PC-9 (cell line): Measurements from ENCODE around the gene DNAI1. TPM values are rescaled to one million over a fixed set of nuclear protein-coding genes. Genes with fewer than 3 reads are reported as not detected.

Experiments used
- BruUV-seq: library from RNA; stranded (reverse); fragments of 400-500 nt; replicated peaks from 2 replicates; lab custom pipeline; 2021; lab: Mats Ljungman, UMichigan
- CTCF ChIA-PET: fragments of 300-600 bp; sonication (Branson Sonifier 250); formaldehyde crosslinking; loops from one replicate; lab custom pipeline; 2022; ENCODE audit warnings: antibody characterized with exemption; lab: Charles Lee
- POLR2A ChIA-PET: fragments of 300-600 bp; sonication (Branson Sonifier 250); formaldehyde crosslinking; loops from one replicate; lab custom pipeline; 2022; ENCODE audit warnings: antibody characterized with exemption; ENCODE audit not compliant: unreplicated experiment; lab: Charles Lee
- DNase-seq, 2 experiments: peaks; one replicate each; pipeline versions ENCODE4 v3.0.0 to v3.0.0-alpha.2; 2015 to 2022; ENCODE audit warnings: mixed read lengths in 1 of 2
- H2AFZ ChIP-seq: fragments of 200-600 bp; sonication (generic); 2 replicates; pipeline ENCODE4 v1.8.1; 2017; ENCODE audit warnings: antibody characterized with exemption
- H3F3A ChIP-seq: fragments of 200-600 bp; sonication (generic); 2 replicates; pipeline ENCODE4 v1.8.1; 2017; ENCODE audit warnings: antibody characterized with exemption, mild to moderate bottlenecking, low read depth; ENCODE audit not compliant: insufficient read depth
- H3K27ac ChIP-seq: fragments of 200-600 bp; sonication (generic); 2 replicates; pipeline ENCODE4 v1.6.1; 2016; ENCODE audit warnings: mixed run types
- H3K27me3 ChIP-seq: fragments of 200-600 bp; sonication (generic); 2 replicates; pipeline ENCODE4 v1.6.1; 2016; ENCODE audit warnings: low read depth, mixed run types; ENCODE audit not compliant: insufficient read depth
- H3K36me3 ChIP-seq: fragments of 200-600 bp; sonication (generic); 2 replicates; pipeline ENCODE4 v1.6.1; 2016; ENCODE audit warnings: low read depth, mixed run types
- H3K4me1 ChIP-seq: fragments of 200-600 bp; sonication (generic); replicated peaks from 2 replicates; pipeline ENCODE4 v1.6.1; 2016; ENCODE audit warnings: mixed run types; ENCODE audit not compliant: insufficient read depth
- H3K4me2 ChIP-seq: fragments of 200-600 bp; sonication (generic); 2 replicates; pipeline ENCODE4 v1.6.1; 2017; ENCODE audit warnings: mixed run types
- H3K4me3 ChIP-seq: fragments of 200-600 bp; sonication (generic); 2 replicates; pipeline ENCODE4 v1.6.1; 2016; ENCODE audit warnings: mixed run types
- H3K79me2 ChIP-seq: fragments of 200-600 bp; sonication (generic); 2 replicates; pipeline ENCODE4 v1.6.1; 2017; ENCODE audit warnings: low read depth, mixed run types
- H3K9me2 ChIP-seq: fragments of 200-600 bp; sonication (generic); 2 replicates; pipeline ENCODE4 v1.8.1; 2017; ENCODE audit warnings: mild to moderate bottlenecking; ENCODE audit not compliant: insufficient read depth
- H3K9me3 ChIP-seq: fragments of 200-600 bp; sonication (generic); 2 replicates; pipeline ENCODE4 v1.8.1; 2016; ENCODE audit warnings: low read depth; ENCODE audit not compliant: insufficient read depth
- H4K20me1 ChIP-seq: fragments of 200-600 bp; sonication (generic); 2 replicates; pipeline ENCODE4 v1.8.1; 2017; ENCODE audit not compliant: insufficient read depth
- CTCF ChIP-seq: fragments of 200-600 bp; sonication (generic); conservative IDR thresholded peaks from 2 replicates; pipeline ENCODE4 v1.6.1; 2017; ENCODE audit warnings: mixed run types, antibody characterized with exemption, mild to moderate bottlenecking, moderate library complexity
- EZH2 ChIP-seq: fragments of 200-600 bp; sonication (generic); IDR thresholded peaks from 2 replicates; pipeline ENCODE4 v1.8.0; 2017; ENCODE audit warnings: antibody characterized with exemption, low read depth
- intact Hi-C: fragments of 100-400 bp; cut with micrococcal nuclease; formaldehyde crosslinking; loops from one replicate; pipeline ENCODE4 v1.10.0; 2022; ENCODE audit not compliant: unreplicated experiment
- total RNA-seq: library from RNA; stranded (reverse); gene quantifications from 2 replicates; pipeline ENCODE4 v1.2.3, GENCODE V29; 2021

Gene DNAI1
- total RNA-seq, 1 experiment from 2014 or later = 1.6 TPM

- POLR2A ChIA-PET = no interaction called here
- BruUV-seq = no TSS peak
- intact Hi-C loops = no loop called here
Observed at GRCh38 chr9:34570376-34570775, 111.8 kb downstream of the DNAI1 start.

More at GRCh38 chr9:34570376-34570775, 111.8 kb downstream of the DNAI1 start:
- Histone ChIP-seq H3F3A (no peaks in the 10 kb centered on the region), H3K36me3 (no peaks in the 10 kb centered on the region), H4K20me1 (no peaks in the 10 kb centered on the region), H2AFZ (no peak overlapping the region), H3K4me3 (no peak overlapping the region), H3K9me3 (no peaks in the 10 kb centered on the region), H3K9me2 (no peaks in the 10 kb centered on the region), H3K27ac (no peak overlapping the region), H3K4me2 (no peak overlapping the region), H3K79me2 (no peaks in the 10 kb centered on the region), H3K27me3 (peaks cover 31% of the 10 kb centered on the region), H3K4me1 (no peaks in the 10 kb centered on the region)
- CTCF ChIA-PET = no interaction called here
- DNase-seq = no peak
- TF ChIP-seq EZH2 (no peak), CTCF (no peak)

Other genes with a start within 250 kb of the DNAI1 start
- 4.5 and 6.9 TPM in 2 replicates for gene KIF24, start 129.5 kb upstream of the DNAI1 start, total RNA-seq
- 31.3 and 33.8 TPM in 2 replicates for gene NUDT2, start 129.2 kb upstream of the DNAI1 start, total RNA-seq
- gene MYORG, start 81.9 kb upstream of the DNAI1 start, total RNA-seq = 3.0 and 3.1 TPM in 2 replicates
- gene FAM219A, start 235 bp upstream of the DNAI1 start, total RNA-seq = 12.7 and 15.6 TPM in 2 replicates
- gene ENHO, start 64.2 kb downstream of the DNAI1 start, total RNA-seq = not detected in 2 replicates
- gene CNTFR, start 130.9 kb downstream of the DNAI1 start, total RNA-seq = not detected in 2 replicates
- gene RPP25L, start 153.3 kb downstream of the DNAI1 start, total RNA-seq = 15.6 and 19.4 TPM in 2 replicates
- gene DCTN3, start 161.7 kb downstream of the DNAI1 start, total RNA-seq = 47.5 and 57.5 TPM in 2 replicates
- not detected in 2 replicates for gene ARID3C, start 170.3 kb downstream of the DNAI1 start, total RNA-seq
- 55.8 and 57.9 TPM in 2 replicates for gene SIGMAR1, start 179.0 kb downstream of the DNAI1 start, total RNA-seq
- 13.5 and 18.2 TPM in 2 replicates for gene GALT, start 187.9 kb downstream of the DNAI1 start, total RNA-seq
- gene IL11RA, start 193.4 kb downstream of the DNAI1 start, total RNA-seq = 8.5 and 8.7 TPM in 2 replicates
- gene CCL27, start 203.9 kb downstream of the DNAI1 start, total RNA-seq = 0.44 and 0.98 TPM in 2 replicates
- not detected in 2 replicates for gene CCL19, start 232.5 kb downstream of the DNAI1 start, total RNA-seq